Effector memory CD4-positive, alpha-beta T cell (primary cell): ENCODE measurements around the gene COL6A2.

Source experiments
- DNase-seq, 3 donors: peaks; one replicate each; pipeline ENCODE4 v3.0.0-alpha.2; 2020
- H3K27ac ChIP-seq: 2 replicates; pipeline ENCODE4 v1.7.0; 2013; ENCODE audit warnings: mild to moderate bottlenecking, low read length, moderate library complexity; ENCODE audit not compliant: insufficient read depth, poor library complexity, severe bottlenecking
- H3K27me3 ChIP-seq: replicated peaks from 2 replicates; pipeline ENCODE4 v1.7.0; 2013; ENCODE audit warnings: mild to moderate bottlenecking, low read length; ENCODE audit not compliant: insufficient read depth, control insufficient read depth, poor library complexity, severe bottlenecking
- H3K36me3 ChIP-seq: 2 replicates; pipeline ENCODE4 v1.7.0; 2013; ENCODE audit warnings: mild to moderate bottlenecking, low read length, moderate library complexity; ENCODE audit not compliant: control insufficient read depth, insufficient read depth
- H3K4me1 ChIP-seq: 2 replicates; pipeline ENCODE4 v1.7.0; 2013; ENCODE audit warnings: low read length, mild to moderate bottlenecking; ENCODE audit not compliant: control insufficient read depth, insufficient read depth, poor library complexity, severe bottlenecking
- H3K4me3 ChIP-seq: 2 replicates; pipeline ENCODE4 v1.7.0; 2013; ENCODE audit warnings: low read length, low read depth, mild to moderate bottlenecking; ENCODE audit not compliant: insufficient read depth, poor library complexity, severe bottlenecking
- H3K9me3 ChIP-seq: 2 replicates; pipeline ENCODE4 v1.7.0; 2013; ENCODE audit warnings: mild to moderate bottlenecking, low read length, moderate library complexity; ENCODE audit not compliant: control insufficient read depth
- total RNA-seq, 3 donors: gene quantifications; one replicate each; lab custom pipeline; 2026; lab: John Stamatoyannopoulos, UW

COL6A2 gene
- 47.4 to 78.5 (median 62.7) reads per million in 3 donors for total RNA-seq

DNA sequence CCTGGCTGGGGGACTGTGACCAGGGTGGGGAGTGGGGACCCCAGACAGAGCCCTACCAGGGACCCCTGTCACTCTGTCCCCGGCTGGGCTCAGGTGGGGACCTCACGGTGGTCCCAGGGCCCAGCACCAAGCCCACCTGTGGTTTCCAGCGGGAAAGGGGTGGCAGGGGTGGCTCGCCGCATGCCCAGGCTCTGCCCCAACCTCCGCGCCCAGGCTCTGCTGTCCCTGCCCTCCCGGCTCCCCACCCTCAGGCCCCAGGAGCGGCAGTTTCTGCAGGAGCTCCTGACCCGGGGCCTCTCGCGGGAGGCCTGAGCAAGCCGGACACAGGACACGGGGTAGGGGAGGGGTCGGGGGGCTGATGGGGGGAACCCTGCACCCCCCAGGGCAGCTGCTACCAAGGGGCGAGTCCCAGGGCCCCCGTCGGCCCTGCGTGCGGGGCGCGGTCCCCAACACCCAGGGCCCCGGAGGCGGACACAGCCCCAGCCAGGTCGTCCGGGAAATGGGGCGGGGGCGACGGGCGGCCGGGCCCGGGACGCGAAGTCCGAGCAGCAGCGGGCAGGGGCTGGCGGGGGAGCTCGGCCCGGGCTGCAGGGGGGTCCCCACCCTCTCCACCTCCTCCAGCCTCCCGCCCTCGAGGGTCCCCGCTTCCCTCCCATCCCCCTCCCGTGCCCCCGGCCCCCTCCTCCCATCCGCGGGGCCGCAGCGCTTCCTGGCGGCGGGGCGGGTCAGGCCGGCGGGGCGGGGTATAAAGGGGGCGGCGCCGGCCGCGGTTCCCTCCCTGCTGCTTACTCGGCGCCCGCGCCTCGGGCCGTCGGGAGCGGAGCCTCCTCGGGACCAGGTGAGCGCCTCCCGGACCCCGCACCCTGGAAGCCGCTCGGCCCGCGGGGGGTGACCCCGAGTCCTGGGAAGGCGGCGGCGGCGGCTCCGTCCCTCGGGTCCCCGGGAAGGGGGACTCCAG, at the start of gene COL6A2:
Gene COL6A2 (plus strand): TSS at position 777 of the 958 bp plus-strand sequence.
- Histone ChIP-seq H3K4me1 (peaks cover 7% of the 10 kb centered on the region), H3K27ac (no peak within 1 kb of the TSS), H3K27me3 (peaks cover 3% of the 10 kb centered on the region), H3K36me3 (no peaks in the 10 kb centered on the region), H3K4me3 (peak within 1 kb of the TSS; percentile 50), H3K9me3 (no peaks in the 10 kb centered on the region)
- DNase-seq, result peak in 1 of 3 donors; percentile 15

DNA sequence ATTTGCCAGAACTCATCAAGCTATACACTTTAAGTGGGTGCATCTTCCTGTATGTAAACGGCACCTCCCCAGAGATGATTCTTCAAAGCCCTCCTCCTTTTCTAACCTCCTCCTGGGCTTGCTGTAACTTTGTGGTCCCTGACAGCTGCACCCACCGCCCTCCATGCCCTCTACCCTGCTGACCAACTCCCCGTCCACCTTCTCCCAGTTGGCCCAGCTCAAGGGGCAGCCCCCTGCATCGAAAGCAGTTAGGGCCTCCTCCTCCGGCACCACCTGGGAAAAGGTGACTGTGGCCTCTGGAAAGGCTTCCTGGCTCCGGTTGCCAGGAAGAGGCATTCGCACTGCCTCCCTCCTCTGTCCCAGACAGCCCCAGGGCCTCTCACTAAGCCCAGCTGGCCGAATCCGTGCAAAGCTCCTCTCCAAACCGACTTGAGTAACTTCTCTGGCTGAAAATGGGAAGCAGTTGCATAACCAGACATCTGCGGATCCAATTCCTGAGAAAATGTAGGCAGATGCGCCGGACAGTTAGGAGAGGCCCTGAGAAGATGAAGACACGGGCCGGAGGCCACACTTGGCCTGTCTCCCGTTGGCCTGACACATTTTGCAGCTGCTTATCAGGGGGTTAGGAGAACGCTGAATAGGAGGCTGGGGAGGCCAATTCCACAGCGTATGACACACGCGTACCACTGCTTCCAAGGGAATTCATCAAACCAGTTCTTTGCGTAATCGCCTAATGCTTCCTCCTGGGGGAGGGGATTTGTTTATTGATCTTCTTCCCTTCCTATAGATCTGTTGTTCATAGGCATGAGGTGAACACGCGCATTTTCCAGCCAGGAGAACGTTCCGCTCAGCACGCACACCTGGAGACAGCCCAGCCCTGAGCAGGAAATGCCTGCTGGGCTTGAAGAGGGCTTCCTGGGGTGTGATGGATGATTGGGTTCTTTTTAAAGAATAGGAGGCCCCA, 48.7 kb upstream of the COL6A2 start:
- H3K27me3 ChIP-seq, result no peaks in the 10 kb centered on the region
- no peak overlapping the region for H3K27ac ChIP-seq
- H3K9me3 ChIP-seq, result no peaks in the 10 kb centered on the region
- H3K4me1 ChIP-seq, result no peaks in the 10 kb centered on the region
- no peaks in the 10 kb centered on the region for H3K36me3 ChIP-seq
- H3K4me3 ChIP-seq, result no peak overlapping the region
- DNase-seq, result no peak

DNA sequence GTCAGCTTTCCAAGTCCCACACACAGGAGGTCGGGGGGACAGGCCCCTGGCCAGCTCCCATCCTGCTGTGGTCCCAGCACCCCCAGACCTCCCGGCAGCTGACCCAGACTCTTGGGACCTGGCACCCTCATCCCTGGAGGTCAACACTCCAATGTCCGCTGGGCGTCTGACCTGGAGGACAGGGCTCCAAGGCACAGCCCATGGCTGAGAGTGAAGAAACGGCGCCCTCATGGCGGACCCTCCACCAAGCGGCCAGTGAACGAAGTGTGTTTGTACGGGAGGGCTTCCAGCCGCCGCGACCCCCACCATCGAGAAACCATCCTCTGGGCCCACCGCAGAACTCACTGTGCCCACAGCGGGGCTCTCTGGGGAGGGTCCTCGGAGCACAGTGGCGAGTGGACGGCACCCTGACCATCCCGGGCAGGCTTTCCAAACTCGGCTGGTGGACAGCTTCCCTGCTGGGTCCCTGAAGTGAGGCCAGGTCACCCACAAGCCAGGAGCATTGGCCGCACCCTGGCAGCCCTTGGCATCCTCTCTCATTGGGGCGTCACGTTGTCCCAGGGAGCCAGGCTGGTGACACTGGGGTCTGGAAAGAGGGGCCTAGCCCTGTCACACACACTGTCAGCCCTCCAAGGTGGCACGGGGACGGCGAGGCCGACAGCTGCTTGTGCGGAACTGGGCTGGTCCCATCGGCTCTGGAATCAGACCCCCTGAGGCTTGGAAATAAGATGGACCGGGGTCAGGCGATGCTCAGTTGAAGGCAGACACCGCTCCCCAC, 47.8 kb upstream of the COL6A2 start:
- no peak for DNase-seq
- Histone ChIP-seq H3K4me3 (no peak overlapping the region), H3K27ac (no peak overlapping the region), H3K9me3 (no peaks in the 10 kb centered on the region), H3K4me1 (no peaks in the 10 kb centered on the region), H3K36me3 (no peaks in the 10 kb centered on the region), H3K27me3 (no peaks in the 10 kb centered on the region)

DNA sequence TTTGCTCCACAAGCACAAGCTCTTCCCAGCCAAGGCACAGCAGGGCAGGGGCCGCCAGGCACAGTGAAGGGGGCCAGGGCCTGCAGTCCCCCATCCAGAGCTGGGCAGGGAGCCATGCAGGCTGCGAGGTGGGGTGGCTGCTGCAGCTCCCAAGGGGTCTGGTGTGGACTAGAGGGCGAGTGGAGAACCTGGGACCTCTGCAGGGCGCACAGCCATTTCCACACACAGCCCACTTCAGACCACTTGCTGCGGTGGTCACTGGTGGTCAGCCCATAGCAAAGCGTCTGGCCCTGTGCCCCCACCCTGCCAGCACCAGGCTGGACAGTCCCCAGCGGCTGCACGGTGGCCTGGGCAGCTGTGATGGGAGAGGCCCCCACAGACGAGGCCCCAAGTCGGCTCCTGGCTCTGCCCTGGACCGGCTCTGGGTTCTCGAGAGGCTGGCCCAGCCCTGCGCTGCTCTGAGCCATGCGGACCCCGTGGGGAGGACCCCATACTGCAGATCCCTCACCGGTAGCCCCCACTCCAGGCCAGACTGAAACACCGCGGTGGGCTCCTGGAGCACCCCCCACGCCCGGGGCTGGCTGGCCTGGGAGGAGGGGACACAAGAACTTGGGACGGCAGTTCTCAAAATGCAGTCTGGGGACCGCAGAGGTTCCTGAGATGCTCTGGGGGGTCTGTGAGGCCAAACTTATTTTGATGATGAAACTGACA, 47.1 kb upstream of the COL6A2 start:
- no peak for DNase-seq
- Histone ChIP-seq H3K27me3 (no peaks in the 10 kb centered on the region), H3K27ac (no peak overlapping the region), H3K4me3 (no peak overlapping the region), H3K36me3 (no peaks in the 10 kb centered on the region), H3K9me3 (no peaks in the 10 kb centered on the region), H3K4me1 (no peaks in the 10 kb centered on the region)

DNA sequence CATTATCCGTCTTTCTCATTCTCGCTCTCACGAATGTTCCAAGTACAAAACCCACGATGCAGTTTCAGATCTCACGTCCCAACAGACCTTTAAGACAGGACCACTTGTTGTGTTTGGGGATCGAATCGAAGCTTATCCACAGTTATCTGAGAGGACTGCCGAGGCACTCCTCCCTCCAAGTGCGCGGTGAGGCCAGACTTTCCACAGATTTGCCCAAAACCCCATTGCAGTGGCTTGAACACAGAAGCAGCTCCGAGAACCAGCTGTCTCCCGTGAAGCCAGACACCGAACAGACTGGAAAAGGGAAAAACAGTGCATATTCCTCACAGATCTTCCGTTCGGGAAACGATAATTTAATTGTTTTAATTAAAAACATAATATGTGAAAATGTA, 46.5 kb upstream of the COL6A2 start:
- Histone ChIP-seq H3K4me1 (no peaks in the 10 kb centered on the region), H3K27me3 (peaks cover 3% of the 10 kb centered on the region), H3K27ac (no peak overlapping the region), H3K9me3 (no peaks in the 10 kb centered on the region), H3K4me3 (no peak overlapping the region), H3K36me3 (no peaks in the 10 kb centered on the region)
- DNase-seq, result no peak

DNA sequence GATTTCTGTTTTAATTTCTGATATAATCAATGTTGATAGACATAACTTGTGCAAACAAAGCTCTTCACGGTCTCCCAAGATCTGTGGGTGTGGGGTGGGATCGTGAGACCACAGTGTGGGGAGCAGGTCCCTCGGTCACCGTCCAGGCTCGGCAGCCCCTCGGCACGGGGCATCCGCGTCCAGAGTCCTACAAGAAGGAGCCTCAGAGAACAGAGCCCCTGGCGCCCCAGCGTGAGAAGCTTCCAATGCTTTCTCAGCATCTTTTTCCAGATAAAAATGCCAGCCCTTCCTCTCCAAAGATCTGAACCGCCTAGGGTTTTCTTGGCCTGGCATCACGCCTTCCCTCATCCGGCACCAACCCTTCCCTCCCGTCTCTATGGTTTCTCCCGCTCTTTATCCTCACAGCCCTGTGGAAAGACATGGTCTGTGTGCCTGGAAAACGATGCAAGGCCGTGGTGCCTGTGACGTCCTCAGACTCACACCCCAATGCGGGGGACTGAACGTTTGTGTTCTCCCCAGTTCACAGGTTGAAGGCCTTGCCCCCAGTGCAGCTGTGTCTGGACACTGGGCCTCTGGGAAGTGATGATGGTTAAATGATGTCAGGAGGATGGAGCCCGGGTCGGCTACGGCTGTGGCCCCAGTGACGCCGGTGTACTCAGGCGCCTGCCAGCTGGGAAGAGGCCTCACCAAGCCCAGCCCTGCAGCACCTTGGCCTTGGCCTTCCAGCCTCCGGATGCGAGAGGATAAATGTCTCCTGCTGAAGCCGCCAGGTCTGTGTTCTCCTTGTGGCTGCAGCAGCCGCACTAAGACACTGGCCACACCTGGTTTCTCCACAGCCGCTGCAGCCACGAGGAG, 45.9 kb upstream of the COL6A2 start:
- no peak overlapping the region for H3K4me3 ChIP-seq
- no peaks in the 10 kb centered on the region for H3K4me1 ChIP-seq
- H3K36me3 ChIP-seq, result no peaks in the 10 kb centered on the region
- no peak overlapping the region for H3K27ac ChIP-seq
- no peaks in the 10 kb centered on the region for H3K9me3 ChIP-seq
- peaks cover 9% of the 10 kb centered on the region for H3K27me3 ChIP-seq
- no peak for DNase-seq

DNA sequence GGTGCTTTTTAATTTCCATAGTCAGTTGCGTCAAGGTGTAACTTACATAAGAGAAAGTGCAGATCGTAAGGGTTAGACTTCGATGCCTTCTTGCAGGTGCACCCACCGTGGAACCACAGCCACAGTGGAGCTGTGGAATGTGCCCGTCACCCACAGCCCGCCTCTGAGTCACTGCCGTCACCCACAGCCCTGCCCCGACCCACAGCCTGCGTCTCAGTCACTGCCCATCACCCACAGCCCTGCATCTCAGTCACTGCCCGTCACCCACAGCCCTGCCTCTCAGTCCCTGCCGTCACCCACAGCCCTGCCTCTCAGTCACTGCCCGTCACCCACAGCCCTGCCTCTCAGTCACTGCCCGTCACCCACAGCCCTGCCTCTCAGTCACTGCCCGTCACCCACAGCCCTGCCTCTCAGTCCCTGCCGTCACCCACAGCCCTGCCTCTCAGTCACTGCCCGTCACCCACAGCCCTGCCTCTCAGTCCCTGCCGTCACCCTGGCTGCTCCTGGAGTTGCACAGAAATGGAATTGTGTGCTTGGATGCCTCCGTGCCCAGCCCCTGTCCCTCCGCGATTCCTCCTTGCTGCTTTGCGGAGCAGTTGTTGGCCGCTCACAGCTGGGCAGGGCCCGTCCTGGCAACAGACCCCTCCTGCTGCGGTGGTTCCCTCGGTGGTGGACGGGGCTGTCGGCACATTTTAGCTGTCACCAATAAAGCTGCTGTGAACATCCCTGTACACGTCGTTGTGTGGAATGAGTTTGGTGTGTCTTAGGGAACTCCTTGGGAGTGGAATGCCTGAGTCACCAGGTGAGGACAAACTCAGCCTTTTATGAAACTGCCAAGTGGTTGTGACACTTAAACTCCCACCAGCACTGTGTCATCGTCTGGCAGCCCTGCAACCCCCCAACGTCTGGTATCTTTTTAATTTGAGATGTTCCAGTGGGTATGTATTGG, 44.9 kb upstream of the COL6A2 start:
- Histone ChIP-seq H3K9me3 (no peaks in the 10 kb centered on the region), H3K4me3 (no peak overlapping the region), H3K4me1 (no peaks in the 10 kb centered on the region), H3K27me3 (peaks cover 11% of the 10 kb centered on the region), H3K36me3 (no peaks in the 10 kb centered on the region), H3K27ac (no peak overlapping the region)
- no peak for DNase-seq

DNA sequence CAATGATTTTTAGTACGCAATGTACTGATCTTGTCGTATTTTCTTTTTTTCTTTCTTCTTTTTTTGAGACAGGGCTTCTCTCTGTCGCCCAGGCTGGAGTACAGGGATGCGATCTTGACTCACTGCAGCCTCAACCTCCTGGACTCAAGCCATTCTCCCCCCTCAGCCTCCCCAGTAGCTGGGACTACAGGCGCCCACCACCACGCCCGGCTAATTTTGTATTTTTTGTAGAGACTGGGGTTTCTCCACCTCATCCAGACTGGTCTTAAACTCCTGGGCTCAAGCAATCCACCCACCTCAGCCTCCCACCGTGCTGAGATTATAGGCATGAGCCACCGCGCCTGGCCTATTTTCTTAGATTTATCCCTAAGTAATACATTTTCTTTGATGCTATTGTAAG, 43.9 kb upstream of the COL6A2 start:
- Histone ChIP-seq H3K4me3 (no peak overlapping the region), H3K4me1 (no peaks in the 10 kb centered on the region), H3K9me3 (no peaks in the 10 kb centered on the region), H3K27me3 (peaks cover 11% of the 10 kb centered on the region), H3K27ac (no peak overlapping the region), H3K36me3 (no peaks in the 10 kb centered on the region)
- DNase-seq, result no peak
